ENCODE measurements around the gene NEK2. TPM values are rescaled to one million over a fixed set of nuclear protein-coding genes. Genes with fewer than 3 reads are reported as not detected.

The NEK2 gene
- total RNA-seq, 2 donors from 2014 or later, result 42.3 to 101 TPM

DNA sequence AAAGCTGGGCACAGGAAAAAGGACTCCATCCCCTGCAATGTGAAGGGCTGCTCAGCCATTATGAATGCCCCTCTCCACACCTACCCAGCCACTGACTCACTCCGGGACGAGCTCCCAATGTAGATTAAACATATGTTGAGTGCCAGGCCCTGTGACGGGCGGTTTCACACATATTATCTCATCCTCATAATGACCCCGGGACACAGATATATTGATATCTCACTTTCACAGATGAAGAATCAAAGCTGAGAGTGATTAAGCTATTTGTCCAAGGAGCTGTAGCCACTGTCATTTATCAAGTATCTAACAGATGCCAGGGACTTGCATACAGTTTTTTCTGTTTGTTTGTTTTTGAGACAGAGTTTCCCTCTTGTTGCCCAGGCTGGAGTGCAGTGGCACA, 61.5 kb downstream of the NEK2 start:
- peaks cover 6% of the 10 kb centered on the region for H3K27me3 ChIP-seq (ENCODE audit: control insufficient read depth, insufficient read depth, low read length, poor library complexity, severe bottlenecking)
- H3K9me3 ChIP-seq (ENCODE audit: control insufficient read depth, low read length), result no peaks in the 10 kb centered on the region
- H3K9me3 Mint-ChIP-seq, result no peaks in the 10 kb centered on the region
- no peak overlapping the region for H3K27ac ChIP-seq (ENCODE audit: low read depth, low read length)
- TF ChIP-seq, protein P1, sequence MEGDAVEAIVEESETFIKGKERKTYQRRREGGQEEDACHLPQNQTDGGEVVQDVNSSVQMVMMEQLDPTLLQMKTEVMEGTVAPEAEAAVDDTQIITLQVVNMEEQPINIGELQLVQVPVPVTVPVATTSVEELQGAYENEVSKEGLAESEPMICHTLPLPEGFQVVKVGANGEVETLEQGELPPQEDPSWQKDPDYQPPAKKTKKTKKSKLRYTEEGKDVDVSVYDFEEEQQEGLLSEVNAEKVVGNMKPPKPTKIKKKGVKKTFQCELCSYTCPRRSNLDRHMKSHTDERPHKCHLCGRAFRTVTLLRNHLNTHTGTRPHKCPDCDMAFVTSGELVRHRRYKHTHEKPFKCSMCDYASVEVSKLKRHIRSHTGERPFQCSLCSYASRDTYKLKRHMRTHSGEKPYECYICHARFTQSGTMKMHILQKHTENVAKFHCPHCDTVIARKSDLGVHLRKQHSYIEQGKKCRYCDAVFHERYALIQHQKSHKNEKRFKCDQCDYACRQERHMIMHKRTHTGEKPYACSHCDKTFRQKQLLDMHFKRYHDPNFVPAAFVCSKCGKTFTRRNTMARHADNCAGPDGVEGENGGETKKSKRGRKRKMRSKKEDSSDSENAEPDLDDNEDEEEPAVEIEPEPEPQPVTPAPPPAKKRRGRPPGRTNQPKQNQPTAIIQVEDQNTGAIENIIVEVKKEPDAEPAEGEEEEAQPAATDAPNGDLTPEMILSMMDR (conservative IDR thresholded peaks at IDR 0.05), result no peak
- H3K27ac Mint-ChIP-seq, result no peak overlapping the region
- H3K36me3 Mint-ChIP-seq (ENCODE audit: low read depth), result no peaks in the 10 kb centered on the region
- DNase-seq, result no peak
- H3K36me3 ChIP-seq (ENCODE audit: control insufficient read depth, insufficient read depth, low read length), result no peaks in the 10 kb centered on the region
- no peak overlapping the region for H3K9ac ChIP-seq (ENCODE audit: extremely low read depth, low read length, poor library complexity, severe bottlenecking)
- H3K4me1 Mint-ChIP-seq, result peaks cover 3% of the 10 kb centered on the region
- H3K4me1 ChIP-seq (ENCODE audit: control insufficient read depth, insufficient read depth, low read length), result no peaks in the 10 kb centered on the region
- WGBS, 2 experiments (ENCODE audit: insufficient coverage in 1 of 2, insufficient read length in 1 of 2), result 82 to 90% methylated on average over 3 to 5 of the region's 5 CpGs
- H3K27me3 Mint-ChIP-seq (ENCODE audit: insufficient read depth), result peaks cover 6% of the 10 kb centered on the region
- no peak overlapping the region for H3K4me3 ChIP-seq (ENCODE audit: low read length)
- H3K4me3 Mint-ChIP-seq, result no peak overlapping the region

DNA sequence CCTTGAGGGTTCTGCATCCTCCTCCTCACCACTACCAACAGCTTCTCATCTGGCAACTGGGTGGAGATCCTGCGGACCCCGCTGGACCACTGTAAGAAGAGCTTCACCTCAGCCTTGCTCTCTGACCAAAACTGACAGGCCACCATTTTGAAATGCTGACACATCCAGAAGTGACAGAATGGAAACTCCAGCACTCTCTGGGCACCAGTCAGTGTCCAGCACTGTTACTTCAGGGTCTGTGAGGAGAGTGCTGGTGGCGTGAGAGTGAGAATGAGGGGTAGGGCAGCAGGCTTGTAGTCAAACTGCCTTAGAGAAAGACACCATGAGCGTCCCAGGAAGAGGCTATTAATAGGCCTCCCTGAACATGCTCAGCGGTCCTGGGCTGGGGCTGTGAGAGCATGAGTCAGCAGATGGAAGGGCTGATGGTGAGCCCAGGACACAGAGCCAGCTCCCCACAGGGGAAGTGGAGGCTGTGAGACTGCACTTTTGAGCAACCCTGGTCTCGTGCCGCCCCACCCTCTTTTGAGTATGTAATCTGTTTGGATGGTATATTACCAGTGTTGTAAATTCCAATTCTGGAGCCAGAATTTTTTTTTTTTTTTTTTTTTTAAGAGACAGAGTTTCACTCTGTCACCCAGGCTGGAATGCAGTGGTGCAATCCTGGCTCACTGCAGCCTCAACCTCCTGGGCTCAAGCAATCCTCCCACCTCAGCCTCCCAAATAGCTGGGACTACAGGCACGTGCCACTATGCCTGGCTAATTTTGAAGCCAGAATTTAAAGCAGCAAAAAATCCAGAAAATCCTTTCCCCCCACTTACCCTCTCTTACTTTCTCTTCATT, 62.1 kb downstream of the NEK2 start:
- Histone ChIP-seq H3K27ac (ENCODE audit: low read depth, low read length) (no peak overlapping the region), H3K4me1 (ENCODE audit: control insufficient read depth, insufficient read depth, low read length) (no peaks in the 10 kb centered on the region), H3K9me3 (ENCODE audit: control insufficient read depth, low read length) (no peaks in the 10 kb centered on the region), H3K36me3 (ENCODE audit: control insufficient read depth, insufficient read depth, low read length) (no peaks in the 10 kb centered on the region), H3K27me3 (ENCODE audit: control insufficient read depth, insufficient read depth, low read length, poor library complexity, severe bottlenecking) (peaks cover 6% of the 10 kb centered on the region), H3K9ac (ENCODE audit: extremely low read depth, low read length, poor library complexity, severe bottlenecking) (no peak overlapping the region), H3K4me3 (ENCODE audit: low read length) (no peak overlapping the region)
- H3K36me3 Mint-ChIP-seq (ENCODE audit: low read depth), result no peaks in the 10 kb centered on the region
- H3K27ac Mint-ChIP-seq, result no peak overlapping the region
- no peaks in the 10 kb centered on the region for H3K9me3 Mint-ChIP-seq
- no peak for DNase-seq
- 91 to 92% methylated on average over 2 to 8 of the region's 8 CpGs for WGBS, 2 experiments (ENCODE audit: insufficient coverage in 1 of 2, insufficient read length in 1 of 2)
- H3K27me3 Mint-ChIP-seq (ENCODE audit: insufficient read depth), result peaks cover 6% of the 10 kb centered on the region
- peaks cover 3% of the 10 kb centered on the region for H3K4me1 Mint-ChIP-seq
- H3K4me3 Mint-ChIP-seq, result no peak overlapping the region
- TF ChIP-seq, protein P1 (conservative IDR thresholded peaks at IDR 0.05), result no peak

DNA sequence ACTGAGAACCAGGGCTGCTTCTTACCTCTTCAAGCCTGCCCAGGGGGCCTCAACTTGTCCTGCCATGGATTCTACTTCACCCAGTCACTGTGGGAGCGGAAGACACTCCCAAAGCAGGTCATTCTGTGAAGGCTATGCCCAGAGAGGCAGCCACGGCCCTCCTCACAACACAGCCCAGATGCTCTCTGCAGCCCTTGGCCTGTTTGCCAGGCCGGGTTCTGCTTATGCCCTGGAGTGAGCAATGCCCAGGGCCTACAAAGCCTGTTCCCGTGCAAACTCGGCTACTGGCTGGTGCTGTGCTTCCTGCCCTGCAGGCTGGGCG, 62.7 kb downstream of the NEK2 start:
- Histone ChIP-seq H3K36me3 (ENCODE audit: control insufficient read depth, insufficient read depth, low read length) (no peaks in the 10 kb centered on the region), H3K27me3 (ENCODE audit: control insufficient read depth, insufficient read depth, low read length, poor library complexity, severe bottlenecking) (peaks cover 6% of the 10 kb centered on the region), H3K4me1 (ENCODE audit: control insufficient read depth, insufficient read depth, low read length) (no peaks in the 10 kb centered on the region), H3K27ac (ENCODE audit: low read depth, low read length) (no peak overlapping the region), H3K9me3 (ENCODE audit: control insufficient read depth, low read length) (no peaks in the 10 kb centered on the region), H3K4me3 (ENCODE audit: low read length) (no peak overlapping the region), H3K9ac (ENCODE audit: extremely low read depth, low read length, poor library complexity, severe bottlenecking) (no peak overlapping the region)
- Mint-ChIP-seq H3K27me3 (ENCODE audit: insufficient read depth) (peaks cover 6% of the 10 kb centered on the region), H3K27ac (no peak overlapping the region), H3K4me1 (peaks cover 3% of the 10 kb centered on the region), H3K36me3 (ENCODE audit: low read depth) (no peaks in the 10 kb centered on the region), H3K9me3 (no peaks in the 10 kb centered on the region), H3K4me3 (no peak overlapping the region)
- DNase-seq, result no peak
- TF ChIP-seq, protein P1 (conservative IDR thresholded peaks at IDR 0.05), result no peak
- WGBS, 2 experiments (ENCODE audit: insufficient coverage in 1 of 2, insufficient read length in 1 of 2), result 89 to 91% methylated on average over 4 to 6 of the region's 6 CpGs

Other genes starting within 250 kb of the NEK2 start
- gene RD3, start 183.5 kb downstream of the NEK2 start, total RNA-seq, result under 1 TPM in 1 of 2 donors, not detected in 1; 0.18 TPM
- gene SLC30A1, start 96.5 kb downstream of the NEK2 start, total RNA-seq, result 10 to 100 TPM in 1 of 2 donors, 1 to 10 TPM in 1; 9.0 to 14.0 TPM
- 10 to 100 TPM; 57.0 to 66.9 TPM for gene LPGAT1, start 155.1 kb upstream of the NEK2 start, total RNA-seq